OCI-LY3 (cell line): Measurements from ENCODE around the gene PFN2.

Experiments used
- H2AFZ ChIP-seq: fragments of 200-600, 300-600 bp; shearing (Covaris generic); 2 replicates; pipeline ENCODE4 v1.6.0; 2014; ENCODE audit warnings: antibody characterized with exemption, low read depth, low read length
- H3K27ac ChIP-seq: fragments of 200-600, 300-600 bp; sonication (generic); 2 replicates; pipeline ENCODE4 v1.5.1; 2014; ENCODE audit warnings: mild to moderate bottlenecking, low read length, moderate library complexity, mixed read lengths
- H3K27me3 ChIP-seq: fragments of 200-600, 300-600 bp; sonication (generic); 2 replicates; pipeline ENCODE4 v1.6.1; 2014; ENCODE audit warnings: low read depth, low read length, mixed read lengths
- H3K36me3 ChIP-seq: fragments of 200-600, 300-600 bp; sonication (generic); replicated peaks from 2 replicates; pipeline ENCODE3; 2014; ENCODE audit warnings: low read depth, low read length, mixed read lengths
- H3K4me1 ChIP-seq: fragments of 300-600, 200-600 bp; sonication (generic); 2 replicates; pipeline ENCODE4 v1.6.1; 2014; ENCODE audit warnings: low read length, mixed read lengths
- H3K4me2 ChIP-seq: fragments of 200-600, 300-600 bp; sonication (generic); 2 replicates; pipeline ENCODE4 v1.6.1; 2014; ENCODE audit warnings: low read length, mixed read lengths
- H3K4me3 ChIP-seq: fragments of 300-600, 200-600 bp; sonication (generic); 2 replicates; pipeline ENCODE4 v1.5.1; 2014; ENCODE audit warnings: antibody characterized with exemption, mild to moderate bottlenecking, low read length, moderate library complexity
- H3K79me2 ChIP-seq: fragments of 300-600, 200-600 bp; shearing (Covaris generic); 2 replicates; pipeline ENCODE4 v1.6.1; 2014; ENCODE audit warnings: mild to moderate bottlenecking, low read length, mixed read lengths
- H3K9ac ChIP-seq: fragments of 300-600, 200-600 bp; shearing (Covaris generic); 2 replicates; pipeline ENCODE4 v1.6.0; 2014; ENCODE audit warnings: mild to moderate bottlenecking, low read length, moderate library complexity
- H3K9me3 ChIP-seq: fragments of 200-600, 300-600 bp; shearing (Covaris generic); 2 replicates; pipeline ENCODE4 v1.6.1; 2014; ENCODE audit warnings: low read length, mixed read lengths; ENCODE audit not compliant: insufficient read depth
- H4K20me1 ChIP-seq: fragments of 200-600, 300-600 bp; sonication (generic); 2 replicates; pipeline ENCODE4 v1.6.1; 2016; ENCODE audit warnings: low read length, mixed read lengths; ENCODE audit not compliant: insufficient read depth
- CTCF ChIP-seq: fragments of 200-600, 300-600 bp; sonication (generic); IDR thresholded peaks from 2 replicates; pipeline ENCODE4 v1.5.1; 2014; ENCODE audit warnings: antibody characterized with exemption, low read length, low read depth
- EZH2phosphoT487 ChIP-seq: fragments of 200-600 bp; shearing (Covaris generic); IDR thresholded peaks from 2 replicates; pipeline ENCODE4 v1.6.1; 2018; ENCODE audit warnings: antibody characterized with exemption, mixed run types, low read depth

PFN2 gene

GRCh38 chr3:149936812-149937230 is 33.9 kb downstream of the PFN2 start:
- Histone ChIP-seq H3K4me2 (peak overlapping the region; percentile 64), H3K9me3 (no peaks in the 10 kb centered on the region), H3K27ac (no peak overlapping the region), H3K9ac (0 out of 2 replicates have a peak overlapping the region, but pooled peaks have one; percentile 4), H3K4me1 (peaks cover 5% of the 10 kb centered on the region), H4K20me1 (0 out of 2 replicates have a peak, but pooled peaks cover 6% of the 10 kb centered on the region), H3K79me2 (no peaks in the 10 kb centered on the region), H2AFZ (no peak overlapping the region), H3K27me3 (no peaks in the 10 kb centered on the region), H3K4me3 (peak overlapping the region; percentile 54), H3K36me3 (peaks cover 10% of the 10 kb centered on the region)
- TF ChIP-seq EZH2phosphoT487 (no peak), CTCF (peak; percentile 86)

DNA sequence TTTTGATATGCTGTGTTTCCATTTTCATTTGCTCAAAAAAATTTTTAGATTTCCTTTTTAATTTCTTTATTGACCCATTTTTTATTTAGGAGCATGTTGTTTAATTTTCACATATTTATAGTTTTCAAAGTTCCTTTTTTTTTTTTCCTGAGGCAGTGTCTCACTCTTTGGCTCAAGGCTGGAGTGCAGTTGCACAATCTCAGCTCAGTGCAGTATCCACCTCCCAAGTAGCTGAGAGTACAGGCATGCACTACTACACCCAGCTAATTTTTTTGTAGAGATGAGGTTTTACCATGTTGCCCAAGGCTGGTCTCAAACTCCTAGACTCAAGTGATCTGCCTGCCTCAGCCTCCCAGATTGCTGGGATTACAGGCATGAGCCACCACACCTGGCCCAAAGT is 36.2 kb downstream of the PFN2 start:
- Histone ChIP-seq H3K4me2 (no peak overlapping the region), H3K27ac (no peak overlapping the region), H3K36me3 (peaks cover 12% of the 10 kb centered on the region), H3K4me1 (peaks cover 5% of the 10 kb centered on the region), H3K4me3 (no peak overlapping the region), H3K79me2 (no peaks in the 10 kb centered on the region), H3K9ac (no peak overlapping the region), H3K9me3 (no peaks in the 10 kb centered on the region), H4K20me1 (peaks cover 10% of the 10 kb centered on the region; the same call in 1 of the 2 replicates), H3K27me3 (no peaks in the 10 kb centered on the region), H2AFZ (no peak overlapping the region)
- no peak for TF ChIP-seq CTCF
- TF ChIP-seq EZH2phosphoT487, result no peak

- Histone ChIP-seq H2AFZ (no peak overlapping the region), H3K27ac (no peak overlapping the region), H3K36me3 (peaks cover 12% of the 10 kb centered on the region), H3K79me2 (no peaks in the 10 kb centered on the region), H3K4me1 (peaks cover 5% of the 10 kb centered on the region), H3K9me3 (no peaks in the 10 kb centered on the region), H3K27me3 (no peaks in the 10 kb centered on the region), H3K4me2 (no peak overlapping the region), H4K20me1 (peaks cover 10% of the 10 kb centered on the region; the same call in 1 of the 2 replicates), H3K4me3 (no peak overlapping the region), H3K9ac (no peak overlapping the region)
- TF ChIP-seq CTCF (no peak), EZH2phosphoT487 (no peak)
Measured at GRCh38 chr3:149933858-149934257, 36.8 kb downstream of the PFN2 start.

DNA sequence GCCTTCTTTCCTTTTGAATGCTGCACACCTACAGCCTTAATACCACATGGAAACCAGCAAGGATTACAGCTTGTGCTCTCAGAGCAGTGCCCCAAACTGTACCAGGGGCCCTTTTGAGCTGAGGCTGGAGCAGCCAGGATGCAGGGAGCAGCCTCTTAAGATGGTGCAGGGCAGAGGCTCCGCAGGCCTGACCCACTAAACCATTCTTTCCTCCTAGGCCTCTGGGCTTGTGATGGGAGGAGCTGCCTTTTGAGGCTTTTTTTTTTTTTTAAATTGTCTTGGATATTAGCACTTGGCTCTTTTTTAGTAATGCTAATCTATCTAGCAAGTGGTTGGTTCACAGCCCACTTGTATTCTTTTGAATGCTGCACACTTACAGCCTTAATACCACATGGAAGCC is 37.7 kb downstream of the PFN2 start:
- Histone ChIP-seq H3K9me3 (no peaks in the 10 kb centered on the region), H3K36me3 (peaks cover 12% of the 10 kb centered on the region), H3K4me3 (no peak overlapping the region), H3K4me1 (peaks cover 5% of the 10 kb centered on the region), H3K27ac (no peak overlapping the region), H4K20me1 (peaks cover 10% of the 10 kb centered on the region; the same call in 1 of the 2 replicates), H3K79me2 (no peaks in the 10 kb centered on the region), H2AFZ (no peak overlapping the region), H3K4me2 (no peak overlapping the region), H3K27me3 (no peaks in the 10 kb centered on the region), H3K9ac (no peak overlapping the region)
- TF ChIP-seq CTCF, result no peak
- TF ChIP-seq EZH2phosphoT487, result no peak
